Measurements from ENCODE around the gene SMAP2.
A peak's percentile ranks its signal among the peaks of the same experiment; 100 is the strongest.

The SMAP2 gene

DNA sequence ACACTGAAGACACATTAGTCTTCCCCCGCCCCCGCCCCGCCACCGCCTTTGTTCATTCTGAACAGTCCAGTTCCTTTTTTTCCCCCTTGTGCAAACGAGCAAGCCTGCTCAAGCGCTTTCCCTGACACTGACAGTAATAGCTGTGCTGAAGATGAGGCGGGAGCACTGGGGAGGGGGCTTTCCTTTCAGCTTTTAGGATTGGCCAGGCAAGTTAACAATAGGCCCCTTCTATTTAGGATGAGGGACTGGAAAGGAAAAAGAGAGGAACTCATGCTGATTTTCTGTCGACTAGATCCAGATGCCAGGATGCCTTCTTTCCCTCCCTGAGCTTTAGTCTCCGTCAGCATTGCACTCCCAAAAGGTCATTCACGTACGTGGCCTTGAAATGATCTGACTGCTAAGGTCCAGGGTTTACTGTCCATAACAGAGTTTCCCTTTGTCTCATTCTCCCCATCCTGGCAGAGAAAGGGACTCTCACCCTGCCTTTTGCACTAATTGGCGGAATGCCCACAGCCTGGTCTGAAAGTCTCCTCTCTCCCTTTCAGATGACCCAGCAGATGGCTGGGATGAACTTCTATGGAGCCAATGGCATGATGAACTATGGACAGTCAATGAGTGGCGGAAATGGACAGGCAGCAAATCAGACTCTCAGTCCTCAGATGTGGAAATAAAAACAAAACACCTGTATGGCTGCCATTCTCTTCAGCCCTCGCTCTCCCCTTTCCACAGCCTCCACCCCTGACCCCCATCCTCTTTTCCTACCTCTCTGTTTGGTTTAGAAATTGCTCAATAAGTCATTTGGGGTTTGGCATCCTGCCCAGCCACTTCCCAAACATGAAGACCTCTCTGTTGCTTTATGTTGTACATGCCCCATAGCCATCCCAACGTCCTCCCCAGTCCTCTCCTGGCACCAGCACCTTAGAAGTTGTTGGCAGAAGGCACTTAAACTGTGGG is 48.2 kb downstream of the SMAP2 start:
- DNase-seq (ENCODE audit: low read depth), result no peak

DNA sequence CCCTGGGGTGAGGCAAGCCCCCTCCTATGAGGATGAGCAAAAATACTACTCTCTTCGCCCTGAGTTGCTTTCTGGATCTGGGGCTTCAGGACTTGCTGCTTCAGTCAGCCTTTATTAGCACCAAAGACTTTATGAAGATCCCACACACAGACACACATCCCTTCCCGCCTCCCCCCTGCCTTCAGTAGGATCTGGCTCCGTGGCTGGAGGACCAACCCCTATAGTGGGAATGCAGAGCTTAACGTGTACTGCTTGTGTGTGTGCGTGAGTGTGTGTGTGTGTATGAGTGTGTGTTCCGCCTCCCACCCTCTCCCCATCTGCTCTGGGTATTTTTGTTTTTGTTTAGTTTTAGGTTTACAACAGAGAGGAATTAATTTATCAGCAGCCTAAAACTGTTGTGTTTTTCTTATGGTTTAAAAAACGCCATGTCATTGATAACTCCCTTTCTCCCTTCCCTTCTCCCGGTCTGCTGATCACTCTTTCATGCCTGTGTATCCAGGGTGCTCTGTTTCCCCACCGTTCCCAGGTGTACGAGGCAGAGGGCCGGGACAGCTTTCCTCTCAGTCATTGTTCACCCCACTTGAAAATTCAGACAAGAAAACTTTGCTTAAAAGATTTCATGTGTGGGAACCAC is 49.2 kb downstream of the SMAP2 start:
- no peak for DNase-seq (ENCODE audit: low read depth)

DNA sequence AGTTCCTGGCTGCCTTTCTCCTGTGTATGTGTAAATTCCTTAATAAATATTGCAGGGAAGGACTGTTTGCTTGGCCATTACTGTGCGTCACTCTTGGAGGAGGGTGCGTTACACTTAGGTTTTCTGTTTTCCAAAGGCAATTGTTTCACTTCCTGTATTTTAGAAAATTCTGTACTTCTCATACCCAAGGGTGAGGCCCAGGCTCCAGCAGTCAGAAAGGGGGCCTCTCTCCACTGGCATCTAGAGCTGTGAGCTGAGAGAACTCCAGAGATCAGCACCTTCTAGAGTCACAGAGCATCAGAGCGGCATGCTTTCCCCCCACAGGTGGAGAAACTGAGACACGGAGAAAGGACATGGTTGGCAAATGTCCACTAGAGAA is 49.7 kb downstream of the SMAP2 start:
- DNase-seq (ENCODE audit: low read depth), result no peak

DNA sequence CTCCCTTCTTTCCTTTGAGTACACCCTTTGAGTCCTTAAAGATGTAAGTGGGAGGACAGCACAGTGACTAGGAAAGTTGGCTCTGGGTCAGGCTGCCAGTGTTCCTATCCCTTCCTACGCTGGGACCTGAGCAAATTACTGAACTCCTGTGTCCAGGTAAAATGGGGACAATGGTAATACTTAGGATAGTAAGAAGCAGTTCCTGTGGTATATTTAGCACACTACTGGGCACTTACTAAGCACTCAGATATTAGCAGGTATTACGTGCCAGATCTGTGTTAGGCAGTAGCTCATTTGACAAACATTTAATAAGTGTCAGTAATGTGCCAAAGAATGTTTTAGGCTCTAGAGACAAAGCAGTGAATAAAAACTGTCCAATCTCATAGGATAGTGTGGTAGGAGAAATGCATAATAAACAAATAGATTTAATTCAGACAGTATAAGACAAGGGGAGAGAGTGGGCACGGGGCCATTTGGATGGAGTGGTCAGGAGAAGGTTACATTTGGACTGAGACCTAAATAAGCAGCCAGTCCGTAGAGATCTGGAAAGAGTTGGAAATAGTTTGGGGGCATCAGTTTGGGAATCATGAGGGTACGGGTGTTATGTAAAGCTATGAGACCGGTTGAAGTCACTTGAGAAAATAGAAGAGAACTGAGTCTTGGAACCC is 50.6 kb downstream of the SMAP2 start:
- no peak for DNase-seq (ENCODE audit: low read depth)

DNA sequence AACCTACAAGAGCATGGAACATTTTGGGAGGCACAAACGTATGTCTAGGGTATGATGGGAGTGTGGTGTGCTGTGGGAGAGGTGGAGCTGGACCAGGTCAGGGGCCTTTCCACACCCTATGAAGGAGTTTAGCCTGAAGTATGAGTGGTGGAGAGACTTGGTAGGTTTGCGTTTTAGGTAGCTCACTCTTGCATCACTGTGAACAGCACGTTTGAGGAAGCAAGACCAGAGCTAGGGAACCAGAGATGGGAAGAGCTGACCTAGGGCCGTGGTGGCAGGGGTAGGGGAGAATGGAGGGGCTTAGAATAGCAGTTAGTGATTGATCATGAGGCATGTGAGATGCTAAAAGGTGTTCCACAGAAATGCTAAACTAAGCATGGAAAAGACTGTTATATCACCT is 51.7 kb downstream of the SMAP2 start:
- DNase-seq (ENCODE audit: low read depth), result no peak

DNA sequence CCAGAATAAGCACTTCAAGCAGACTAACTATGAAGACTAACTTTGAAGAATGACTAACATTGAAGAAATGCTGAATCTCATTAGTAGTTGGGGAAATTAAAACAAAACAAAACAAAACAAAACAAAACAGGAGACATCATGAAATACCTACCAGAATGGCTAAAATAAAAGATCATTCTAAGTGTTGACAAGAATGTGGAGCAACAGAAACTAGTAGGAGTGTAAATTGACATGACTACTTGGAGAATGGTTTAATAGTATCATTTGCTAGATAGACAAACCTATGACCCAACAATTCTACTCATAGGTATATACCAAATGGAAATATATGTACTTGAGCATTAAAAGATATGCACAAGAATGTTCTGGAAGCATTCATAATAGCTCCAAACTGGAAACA is 57.9 kb downstream of the SMAP2 start:
- no peak for DNase-seq (ENCODE audit: low read depth)

DNA sequence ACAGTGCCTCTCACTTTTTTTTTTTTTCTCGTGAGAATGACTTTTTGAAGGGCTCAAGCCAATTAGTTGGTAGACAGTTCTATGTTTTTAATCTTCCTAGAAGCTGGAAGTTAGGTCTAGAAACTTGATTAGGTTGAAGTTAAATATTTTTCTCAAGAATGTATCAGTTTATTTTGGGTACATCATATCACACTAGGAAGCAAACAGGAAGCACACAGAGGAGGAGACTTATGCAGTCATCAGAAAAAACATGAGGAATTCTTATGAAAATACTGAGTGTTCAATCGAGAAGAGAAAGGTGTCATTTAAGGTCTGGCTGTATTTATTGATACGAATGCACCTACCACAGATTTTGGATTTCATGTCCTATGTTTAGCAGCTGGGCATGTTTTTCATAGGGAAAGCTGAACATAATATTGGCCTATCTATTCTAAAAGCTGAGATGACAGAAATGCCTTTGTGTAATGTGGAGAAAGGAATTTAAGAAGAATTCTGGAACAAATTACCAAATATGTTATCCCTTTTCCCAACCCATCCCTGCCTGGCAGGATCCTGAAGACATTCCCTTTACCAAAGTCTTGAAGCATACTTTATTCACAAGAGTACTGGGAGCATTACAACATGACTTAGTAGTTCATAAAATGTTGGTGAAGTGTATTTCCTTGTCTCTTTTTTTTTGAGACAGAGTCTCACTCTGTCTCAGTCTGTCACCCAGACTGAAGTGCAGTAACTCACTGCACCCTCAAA is 59.3 kb downstream of the SMAP2 start:
- DNase-seq (ENCODE audit: low read depth), result no peak

DNA sequence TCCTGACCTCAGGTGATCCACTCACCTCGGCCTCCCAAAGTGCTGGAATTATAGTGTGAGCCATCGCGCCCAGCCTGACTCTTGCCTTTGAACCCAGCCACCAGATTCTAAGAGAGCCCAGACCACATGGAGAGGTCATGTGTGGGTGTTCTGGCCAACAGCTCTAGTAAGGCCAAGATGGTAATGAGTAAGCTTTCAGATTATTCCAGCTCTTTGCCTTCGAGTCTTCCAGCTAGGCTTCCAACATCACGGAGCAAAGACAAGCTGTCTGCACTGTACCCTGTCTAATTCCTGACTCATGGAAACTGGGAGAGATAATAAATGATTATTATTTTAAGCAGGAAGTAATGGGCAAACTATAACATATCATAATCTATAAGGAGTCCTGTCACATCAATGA is 61.9 kb downstream of the SMAP2 start:
- no peak for DNase-seq (ENCODE audit: low read depth)

DNA sequence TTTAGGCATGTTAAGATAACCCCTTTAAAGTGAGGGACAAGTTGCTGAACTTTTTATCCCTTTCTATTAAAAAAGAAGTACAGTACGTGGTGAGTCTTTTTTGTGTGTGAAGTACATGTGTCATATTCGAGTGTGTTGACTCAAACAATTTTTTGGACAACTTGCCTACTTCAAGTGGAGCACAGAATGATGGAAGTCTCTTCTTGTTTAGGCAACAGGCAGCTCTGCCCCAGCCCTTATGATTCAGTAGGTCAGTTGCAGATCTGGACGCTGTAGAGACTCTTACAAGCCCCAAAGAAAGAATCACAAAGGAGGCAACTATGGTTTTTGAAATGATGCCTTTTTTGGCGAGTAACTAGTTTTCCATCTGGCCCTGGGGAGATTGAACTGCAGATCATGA is 62.3 kb downstream of the SMAP2 start:
- no peak for DNase-seq (ENCODE audit: low read depth)

DNA sequence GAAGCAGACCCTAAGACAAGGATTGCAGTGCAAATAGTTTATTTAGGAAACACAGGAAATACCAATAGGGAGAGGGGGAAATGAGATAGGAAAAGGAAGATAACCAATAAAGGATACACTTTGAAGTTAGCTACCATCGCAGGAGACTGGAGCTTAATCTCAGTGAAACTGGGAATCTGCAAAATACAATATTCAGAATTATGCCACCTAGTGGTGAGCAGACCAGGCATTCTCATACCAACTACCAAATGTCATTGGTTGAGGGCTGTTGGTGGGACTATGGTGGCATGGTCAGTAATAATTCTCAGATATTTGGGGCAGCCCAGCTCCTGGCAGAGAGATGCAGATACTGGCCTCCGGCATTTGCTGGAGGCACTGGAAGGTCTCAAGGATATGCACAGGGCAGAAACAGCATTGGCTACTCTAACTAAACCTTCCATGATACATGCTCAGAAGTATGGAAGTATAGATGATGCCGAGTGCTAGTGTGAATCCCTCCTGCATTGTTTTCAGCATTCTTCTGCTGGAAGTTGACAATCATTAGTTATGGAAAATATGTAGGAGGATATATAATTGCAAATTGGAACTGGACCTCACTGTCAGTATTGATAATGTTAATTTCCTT is 65.0 kb downstream of the SMAP2 start:
- no peak for DNase-seq (ENCODE audit: low read depth)

DNA sequence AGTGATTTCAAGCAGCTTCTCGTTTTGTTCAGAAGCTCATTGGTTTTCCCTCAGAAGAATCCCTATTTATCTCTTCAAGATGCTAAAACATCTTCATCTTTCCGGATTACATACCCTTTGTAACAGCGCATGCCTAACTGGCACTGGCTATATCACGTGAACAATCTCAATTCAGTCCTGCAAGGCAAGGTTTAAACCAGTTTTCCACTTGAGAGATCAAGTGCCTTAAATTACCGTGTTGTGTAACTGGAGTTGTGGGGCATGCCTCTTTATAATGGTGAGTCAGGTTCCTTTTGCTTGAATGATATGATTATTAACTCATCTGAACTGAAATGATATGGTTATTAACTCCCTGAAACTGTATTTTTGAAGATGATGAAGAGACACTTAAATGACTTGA is 65.7 kb downstream of the SMAP2 start:
- no peak for DNase-seq (ENCODE audit: low read depth)

DNA sequence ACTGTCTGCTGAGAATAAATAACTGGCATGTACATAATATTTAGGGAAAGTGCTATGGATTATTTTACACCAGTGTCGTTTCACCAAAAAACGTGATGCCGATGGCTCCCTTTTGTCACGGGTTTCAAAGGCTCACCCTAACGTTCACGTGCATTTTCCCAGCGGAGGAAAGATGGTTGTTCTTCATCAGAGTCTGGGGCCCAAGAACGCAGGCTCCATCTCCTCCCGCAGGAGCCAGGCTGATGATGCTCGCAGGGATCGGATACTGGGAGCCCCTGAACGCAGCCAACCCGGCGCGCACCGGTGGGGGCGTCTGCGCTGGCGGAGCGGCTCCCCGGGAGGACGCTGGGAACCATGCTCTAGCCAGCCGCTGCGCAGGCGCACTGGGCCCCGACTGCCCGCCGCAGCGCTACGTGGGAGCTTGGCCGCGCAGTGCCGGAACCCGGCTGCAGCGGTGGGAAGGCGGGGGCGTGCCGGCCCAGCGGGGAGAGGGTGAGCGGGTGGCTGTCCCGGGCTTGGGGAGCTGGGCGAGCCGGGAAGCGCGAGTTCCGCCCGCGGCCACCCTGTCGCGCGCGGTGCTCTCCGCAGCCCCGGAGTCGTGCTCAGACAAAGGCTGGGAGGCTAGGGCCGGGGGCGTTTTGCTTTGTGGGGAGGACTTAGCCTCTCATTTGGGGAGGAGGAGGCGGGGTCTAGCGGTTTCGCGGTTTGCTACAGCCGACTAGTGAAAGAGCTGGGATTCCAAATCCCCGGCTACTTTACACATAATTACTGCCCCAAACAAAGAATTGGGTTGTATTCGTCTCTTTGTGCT is 76.4 kb downstream of the SMAP2 start, which contains the start of gene ZFP69B:
Gene ZFP69B (plus strand): TSS at position 793 of the 811 bp plus-strand sequence. CDS start 486 bp downstream, outside the sequence.
- DNase-seq (ENCODE audit: low read depth), result peak; percentile 65

DNA sequence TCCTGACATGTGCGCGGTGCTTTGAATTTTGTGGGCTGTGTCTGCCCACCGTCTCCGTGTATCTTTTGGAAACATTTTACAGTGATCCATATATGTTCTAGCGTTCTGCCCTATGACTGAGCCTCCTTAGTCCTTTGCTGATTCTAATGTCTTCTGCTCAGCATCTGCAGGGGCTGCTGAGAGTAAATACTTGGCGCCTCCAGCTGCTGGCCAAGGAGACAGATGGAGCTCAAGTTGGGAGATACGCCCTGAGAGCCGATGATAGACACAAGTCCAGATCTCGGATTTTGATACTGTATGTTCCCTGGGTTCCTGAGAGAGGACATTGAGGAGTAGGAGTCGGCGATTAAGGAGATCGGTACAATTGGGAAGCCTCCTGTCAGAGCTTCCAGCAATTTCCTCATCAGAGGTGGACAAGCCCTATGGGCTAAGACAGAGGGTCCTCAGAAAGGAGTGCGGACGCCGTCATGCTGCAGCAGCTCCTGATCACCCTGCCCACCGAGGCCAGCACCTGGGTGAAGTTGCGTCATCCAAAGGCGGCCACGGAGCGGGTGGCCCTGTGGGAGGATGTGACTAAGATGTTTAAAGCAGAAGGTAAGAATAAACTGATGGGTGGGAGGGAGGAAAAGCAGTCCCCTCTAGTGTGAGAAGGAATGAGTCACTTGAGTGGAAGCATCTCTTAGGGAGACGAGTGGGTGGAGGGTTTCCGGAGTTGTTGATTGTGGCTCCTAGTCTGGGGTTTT is 77.1 kb downstream of the SMAP2 start:
- DNase-seq (ENCODE audit: low read depth), result peak; percentile 71

DNA sequence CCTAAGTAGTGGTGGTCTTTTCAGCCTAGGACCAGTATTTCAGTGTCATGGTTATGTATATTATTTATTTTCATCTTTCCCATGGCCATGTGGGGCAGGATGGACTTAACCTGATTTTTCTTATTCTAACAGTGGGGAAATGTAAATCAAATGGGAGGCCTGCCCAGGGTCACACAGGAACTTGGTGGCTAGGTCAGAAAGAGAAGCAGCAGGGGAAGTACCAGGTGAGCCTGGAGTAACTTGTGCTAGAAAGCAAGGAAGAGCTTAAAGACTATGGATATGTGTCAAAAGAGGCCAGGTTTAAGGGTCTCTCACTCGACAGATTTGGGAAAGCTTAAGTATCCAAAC is 77.7 kb downstream of the SMAP2 start:
- no peak for DNase-seq (ENCODE audit: low read depth)

DNA sequence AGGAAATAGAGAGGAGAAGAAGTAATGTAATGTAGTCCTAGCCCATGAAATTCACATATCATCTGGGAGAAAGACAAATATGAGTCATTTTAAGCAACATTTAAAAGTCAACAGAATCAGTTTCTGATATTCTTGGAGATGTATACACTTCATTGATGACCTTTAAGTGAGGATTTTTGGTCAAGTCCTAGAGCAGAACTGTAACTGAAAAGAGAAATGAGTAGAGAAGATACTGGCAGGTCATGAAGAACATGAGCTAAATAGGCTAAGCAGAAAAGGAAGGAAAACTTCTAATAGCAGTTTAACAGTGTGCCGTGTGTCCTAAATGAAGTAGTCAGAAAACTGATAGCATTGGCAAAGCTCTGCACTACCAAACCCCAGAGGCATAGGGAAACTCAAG is 81.3 kb downstream of the SMAP2 start:
- DNase-seq (ENCODE audit: low read depth), result no peak

DNA sequence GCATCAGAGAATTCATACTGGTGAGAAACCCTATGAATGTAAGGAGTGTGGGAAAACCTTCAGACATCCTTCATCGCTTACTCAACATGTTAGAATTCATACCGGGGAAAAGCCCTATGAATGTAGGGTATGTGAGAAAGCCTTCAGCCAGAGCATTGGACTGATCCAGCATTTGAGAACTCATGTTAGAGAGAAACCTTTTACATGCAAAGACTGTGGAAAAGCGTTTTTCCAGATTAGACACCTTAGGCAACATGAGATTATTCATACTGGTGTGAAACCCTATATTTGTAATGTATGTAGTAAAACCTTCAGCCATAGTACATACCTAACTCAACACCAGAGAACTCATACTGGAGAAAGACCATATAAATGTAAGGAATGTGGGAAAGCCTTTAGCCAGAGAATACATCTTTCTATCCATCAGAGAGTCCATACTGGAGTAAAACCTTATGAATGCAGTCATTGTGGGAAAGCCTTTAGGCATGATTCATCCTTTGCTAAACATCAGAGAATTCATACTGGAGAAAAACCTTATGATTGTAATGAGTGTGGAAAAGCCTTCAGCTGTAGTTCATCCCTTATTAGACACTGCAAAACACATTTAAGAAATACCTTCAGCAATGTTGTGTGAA is 89.5 kb downstream of the SMAP2 start:
- no peak for DNase-seq (ENCODE audit: low read depth)

DNA sequence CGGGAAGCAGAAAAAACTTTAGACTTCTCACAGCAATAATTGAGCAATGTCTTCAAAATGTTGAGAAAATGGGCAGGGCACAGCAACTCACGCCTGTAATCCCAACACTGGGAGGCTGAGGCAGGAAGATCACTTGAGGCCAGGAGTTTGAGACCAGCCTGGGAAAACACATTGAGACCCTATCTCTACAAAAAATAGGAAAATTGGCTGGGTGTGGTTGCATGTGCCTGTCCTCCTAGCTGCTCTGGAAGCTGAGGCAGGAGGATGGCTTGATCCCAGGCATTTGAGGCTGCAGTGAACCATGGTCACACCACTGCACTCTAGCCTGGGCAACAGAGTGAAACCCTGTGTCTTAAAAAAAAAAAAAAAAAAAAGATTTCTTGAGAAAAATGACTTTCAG is 95.8 kb downstream of the SMAP2 start:
- no peak for DNase-seq (ENCODE audit: low read depth)
